Adipose tissue (tissue), 3 donors: Measurements from ENCODE around the gene RFTN1. TPM values are rescaled to one million over a fixed set of nuclear protein-coding genes. Genes with fewer than 3 reads are reported as not detected.

Experiments
- H3K27ac ChIP-seq: one replicate; pipeline ENCODE4 v1.5.1; 2013; ENCODE audit warnings: low read depth, low read length
- WGBS, 3 donors: extraction: QIAGEN DNeasy Blood & Tissue Kit; methylation state at CpG; one replicate each; pipeline ENCODE4 v1.1.7; 2013; 5-methylcytosine and 5-hydroxymethylcytosine counted together
- polyA plus RNA-seq, 3 donors: library from polyadenylated mRNA; stranded (reverse); fragments of 200-250 nt; gene quantifications; one replicate each; pipeline ENCODE4 v1.2.3, GENCODE V29; 2013
- donor health status: healthy with polysubstance abuse.
- donor health status: Bipolar disorder and iron deficiency.
- donor health status: healthy.

RFTN1 gene
- polyA plus RNA-seq, 3 donors: 5.7 to 46.0 (median 44.4) TPM

- WGBS, 3 donors: 91 to 98% (median 92%) methylated on average over 3 of the region's 3 CpGs
- H3K27ac ChIP-seq: no peak overlapping the region
These were observed 36.0 kb downstream of the RFTN1 start for GRCh38 chr3:16477521-16477920.

- no peak overlapping the region for H3K27ac ChIP-seq
These were observed 36.4 kb downstream of the RFTN1 start for GRCh38 chr3:16477056-16477455.

- H3K27ac ChIP-seq: no peak overlapping the region
- 42 to 44% (median 43%) methylated on average over 5 of the region's 5 CpGs for WGBS, 3 donors
These were observed 36.9 kb downstream of the RFTN1 start for GRCh38 chr3:16476636-16477035.

GRCh38 chr3:16475766-16476165 is 37.7 kb downstream of the RFTN1 start:
- WGBS, 3 donors: 83 to 94% (median 94%) methylated on average over 3 of the region's 3 CpGs
- H3K27ac ChIP-seq: no peak overlapping the region

GRCh38 chr3:16474920-16475319 is 38.6 kb downstream of the RFTN1 start:
- WGBS, 3 donors: 73 to 81% (median 79%) methylated on average over 7 of the region's 7 CpGs
- H3K27ac ChIP-seq: no peak overlapping the region

GRCh38 chr3:16474216-16474615 is 39.3 kb downstream of the RFTN1 start:
- no peak overlapping the region for H3K27ac ChIP-seq
- 19 to 88% (median 70%) methylated on average over 2 of the region's 2 CpGs for WGBS, 3 donors

- no peak overlapping the region for H3K27ac ChIP-seq
These were observed 40.9 kb downstream of the RFTN1 start for GRCh38 chr3:16472593-16472992.

GRCh38 chr3:16471897-16472296 is 41.6 kb downstream of the RFTN1 start:
- WGBS, 3 donors: 76 to 92% (median 89%) methylated on average over 3 of the region's 3 CpGs
- no peak overlapping the region for H3K27ac ChIP-seq

More at GRCh38 chr3:16472593-16472992, 40.9 kb downstream of the RFTN1 start:
- 67 to 75% (median 70%) methylated on average over 8 of the region's 8 CpGs for WGBS, 3 donors

GRCh38 chr3:16470590-16470989 is 42.9 kb downstream of the RFTN1 start:
- 74 to 94% (median 86%) methylated on average over 1 of the region's 1 CpG for WGBS, 3 donors
- no peak overlapping the region for H3K27ac ChIP-seq

GRCh38 chr3:16468336-16469098 is 45.0 kb downstream of the RFTN1 start:
- no peak overlapping the region for H3K27ac ChIP-seq
- 43 to 56% (median 51%) methylated on average over 10 of the region's 10 CpGs for WGBS, 3 donors

GRCh38 chr3:16468002-16468335 is 45.5 kb downstream of the RFTN1 start:
- 12 to 39% (median 36%) methylated on average over 6 of the region's 6 CpGs for WGBS, 3 donors
- no peak overlapping the region for H3K27ac ChIP-seq

GRCh38 chr3:16467393-16467792 is 46.1 kb downstream of the RFTN1 start:
- H3K27ac ChIP-seq: no peak overlapping the region
- 65 to 78% (median 75%) methylated on average over 8 of the region's 9 CpGs for WGBS, 3 donors

- WGBS, 3 donors: 67 to 90% (median 86%) methylated on average over 4 of the region's 4 CpGs
- no peak overlapping the region for H3K27ac ChIP-seq
These were observed 46.7 kb downstream of the RFTN1 start for GRCh38 chr3:16466822-16467221.

- 61 to 71% (median 62%) methylated on average over 3 of the region's 3 CpGs for WGBS, 3 donors
- H3K27ac ChIP-seq: no peak overlapping the region
These were observed 48.9 kb downstream of the RFTN1 start for GRCh38 chr3:16464511-16465148.

- H3K27ac ChIP-seq: no peak overlapping the region
- WGBS, 3 donors: 61 to 71% (median 62%) methylated on average over 5 of the region's 5 CpGs
These were observed 49.6 kb downstream of the RFTN1 start for GRCh38 chr3:16463914-16464313.

GRCh38 chr3:16463119-16463518 is 50.4 kb downstream of the RFTN1 start:
- no peak overlapping the region for H3K27ac ChIP-seq
- 59 to 94% (median 93%) methylated on average over 1 of the region's 1 CpG for WGBS, 3 donors

GRCh38 chr3:16462679-16463078 is 50.8 kb downstream of the RFTN1 start:
- 53 to 64% (median 59%) methylated on average over 5 of the region's 5 CpGs for WGBS, 3 donors
- H3K27ac ChIP-seq: no peak overlapping the region

- H3K27ac ChIP-seq: no peak overlapping the region
- WGBS, 3 donors: 77 to 87% (median 84%) methylated on average over 3 of the region's 3 CpGs
These were observed 51.8 kb downstream of the RFTN1 start for GRCh38 chr3:16461463-16462245.

GRCh38 chr3:16460886-16461285 is 52.6 kb downstream of the RFTN1 start:
- H3K27ac ChIP-seq: no peak overlapping the region
- WGBS, 3 donors: 78 to 93% (median 93%) methylated on average over 4 of the region's 4 CpGs
